KMS-11 (cell line): ENCODE measurements around the gene DCAF11.

Source experiments
- H2AFZ ChIP-seq: fragments of 200-600 bp; sonication (generic); 2 replicates; pipeline ENCODE4 v1.6.1; 2016; ENCODE audit warnings: antibody characterized with exemption, mixed run types, low read depth
- H3K27ac ChIP-seq: fragments of 200-600 bp; sonication (generic); 2 replicates; pipeline ENCODE4 v1.6.1; 2016; ENCODE audit warnings: mild to moderate bottlenecking, mixed run types
- H3K27me3 ChIP-seq: fragments of 200-600 bp; sonication (generic); 2 replicates; pipeline ENCODE4 v1.6.1; 2017; ENCODE audit warnings: mild to moderate bottlenecking, low read depth, mixed run types, moderate library complexity; ENCODE audit not compliant: insufficient read depth
- H3K36me3 ChIP-seq: fragments of 200-600 bp; sonication (generic); 2 replicates; pipeline ENCODE4 v1.6.1; 2017; ENCODE audit warnings: mild to moderate bottlenecking, mixed run types; ENCODE audit not compliant: insufficient read depth
- H3K4me1 ChIP-seq: fragments of 200-600 bp; sonication (generic); 2 replicates; pipeline ENCODE4 v1.6.1; 2016; ENCODE audit warnings: mild to moderate bottlenecking, low read depth, mixed run types; ENCODE audit not compliant: poor library complexity, severe bottlenecking
- H3K4me2 ChIP-seq: fragments of 200-600 bp; sonication (generic); 2 replicates; pipeline ENCODE4 v1.7.0; 2016; ENCODE audit warnings: mild to moderate bottlenecking, mixed run types
- H3K4me3 ChIP-seq: fragments of 200-600 bp; sonication (generic); IDR thresholded peaks from 2 replicates; pipeline ENCODE4 v1.6.1; 2017; ENCODE audit warnings: low read depth, low read length, mixed read lengths; ENCODE audit not compliant: insufficient read depth
- H3K79me2 ChIP-seq: fragments of 200-600 bp; sonication (generic); 2 replicates; pipeline ENCODE4 v1.6.1; 2016; ENCODE audit warnings: low read depth, mixed run types; ENCODE audit not compliant: insufficient read depth
- H3K9ac ChIP-seq: fragments of 200-600 bp; sonication (generic); 2 replicates; pipeline ENCODE4 v1.6.1; 2016; ENCODE audit warnings: mild to moderate bottlenecking, mixed run types
- H4K20me1 ChIP-seq: fragments of 200-600 bp; sonication (generic); 2 replicates; pipeline ENCODE4 v1.6.1; 2016; ENCODE audit warnings: mild to moderate bottlenecking, mixed run types; ENCODE audit not compliant: insufficient read depth
- CTCF ChIP-seq: fragments of 200-600 bp; sonication (generic); conservative IDR thresholded peaks from 2 replicates; pipeline ENCODE4 v1.6.1; 2017; ENCODE audit warnings: low read depth, mild to moderate bottlenecking, antibody characterized with exemption, low read length, moderate library complexity, mixed read lengths

Gene DCAF11

GRCh38 chr14:24171422-24172260, 57.1 kb downstream of the DCAF11 start, which contains the start of gene REC8:
REC8 (plus strand) TSS chr14:24172080; CDS start chr14:24172553, 473 bp downstream.
- no peaks in the 10 kb centered on the region for H3K27me3 ChIP-seq
- TF ChIP-seq CTCF = no peak
- no peaks in the 10 kb centered on the region for H3K79me2 ChIP-seq
- H2AFZ ChIP-seq = no peak within 1 kb of the TSS
- H3K4me1 ChIP-seq = peaks cover 8% of the 10 kb centered on the region
- H3K4me3 ChIP-seq = no peak within 1 kb of the TSS
- no peaks in the 10 kb centered on the region for H4K20me1 ChIP-seq
- H3K27ac ChIP-seq = no peak within 1 kb of the TSS
- H3K36me3 ChIP-seq = no peaks in the 10 kb centered on the region
- no peak within 1 kb of the TSS for H3K4me2 ChIP-seq
- H3K9ac ChIP-seq = no peak within 1 kb of the TSS

DNA sequence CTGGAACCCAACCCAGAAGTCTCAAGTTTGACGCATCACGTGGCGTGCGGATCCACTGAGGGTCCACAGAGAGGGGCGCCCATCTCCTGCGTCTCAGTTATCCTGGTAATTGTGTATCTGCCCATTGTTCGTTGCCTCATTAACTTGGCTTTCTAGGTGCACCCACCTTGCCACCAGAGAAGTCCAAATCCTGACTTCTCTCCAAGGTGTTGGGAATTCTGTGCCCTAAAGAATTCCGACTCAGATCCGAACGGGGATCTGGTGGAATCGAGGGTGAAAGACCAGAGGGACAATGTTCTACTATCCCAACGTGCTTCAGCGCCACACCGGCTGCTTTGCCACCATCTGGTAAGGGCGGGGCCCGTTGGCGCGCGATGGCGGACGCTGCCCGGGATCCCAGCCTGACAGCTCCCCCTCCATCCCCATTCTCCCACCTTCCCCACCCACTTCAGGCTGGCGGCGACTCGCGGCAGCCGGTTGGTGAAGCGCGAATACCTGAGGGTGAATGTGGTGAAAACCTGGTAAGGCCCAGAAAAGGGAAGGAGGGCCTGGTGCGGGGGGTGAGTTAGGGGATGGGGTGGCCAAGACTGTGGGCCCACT, 57.8 kb downstream of the DCAF11 start:
- Histone ChIP-seq H4K20me1 (no peaks in the 10 kb centered on the region), H3K27ac (no peak overlapping the region), H3K36me3 (no peaks in the 10 kb centered on the region), H2AFZ (no peak overlapping the region), H3K4me2 (no peak overlapping the region), H3K4me3 (no peak overlapping the region), H3K9ac (no peak overlapping the region), H3K4me1 (peaks cover 6% of the 10 kb centered on the region), H3K27me3 (no peaks in the 10 kb centered on the region), H3K79me2 (no peaks in the 10 kb centered on the region)
- no peak for TF ChIP-seq CTCF

- Histone ChIP-seq H3K4me1 (peaks cover 1% of the 10 kb centered on the region), H3K27me3 (no peaks in the 10 kb centered on the region), H3K4me3 (no peak overlapping the region), H3K4me2 (no peak overlapping the region), H4K20me1 (no peaks in the 10 kb centered on the region), H3K27ac (no peak overlapping the region), H3K36me3 (no peaks in the 10 kb centered on the region), H2AFZ (no peak overlapping the region), H3K79me2 (no peaks in the 10 kb centered on the region), H3K9ac (no peak overlapping the region)
- TF ChIP-seq CTCF = no peak
These were observed 58.3 kb downstream of the DCAF11 start for GRCh38 chr14:24172871-24173281.
